PC-3 (cell line): ENCODE results near the gene SLC9A8.

ENCODE experiments used
- CTCF ChIP-seq: fragments of 300-600 bp; sonication (generic); conservative IDR thresholded peaks from 2 replicates; pipeline ENCODE4 v1.5.1; 2017; ENCODE audit warnings: antibody characterized with exemption, low read depth, mild to moderate bottlenecking, low read length
- EZH2phosphoT487 ChIP-seq: fragments of 300-600 bp; sonication (generic); IDR thresholded peaks from 2 replicates; pipeline ENCODE4 v1.6.1; 2018; ENCODE audit warnings: mild to moderate bottlenecking, antibody characterized with exemption, low read length, borderline replicate concordance

DNA sequence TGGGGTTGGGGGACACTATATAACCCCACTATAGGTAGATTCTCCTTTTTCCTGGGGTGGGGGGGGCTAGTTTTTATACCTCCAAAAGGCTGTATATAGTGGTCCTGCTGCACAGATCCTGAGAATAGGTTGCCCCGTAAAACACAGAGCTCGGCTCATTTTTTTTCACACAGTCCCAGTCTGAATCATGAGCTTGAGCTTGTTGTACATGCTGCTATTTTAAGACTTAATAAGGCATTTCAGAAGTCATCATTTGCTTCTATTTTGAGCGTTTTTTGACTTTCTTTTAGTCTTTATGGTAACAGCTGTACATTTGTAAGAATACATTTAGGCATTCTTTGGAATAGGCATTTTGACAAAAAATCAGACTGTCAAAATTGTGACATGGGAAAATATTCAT is 30.5 kb downstream of the SLC9A8 start:
- TF ChIP-seq CTCF, result no peak
- no peak for TF ChIP-seq EZH2phosphoT487
